GM18951 (cell line): Measurements from ENCODE around the gene APAF1.

ENCODE experiments used
- POLR2A ChIP-seq: IDR thresholded peaks from 4 replicates; pipeline ENCODE4 v1.6.1; 2011; ENCODE audit warnings: mild to moderate bottlenecking; ENCODE audit not compliant: insufficient read length, insufficient read depth; ENCODE audit errors: extremely low read depth
- in situ Hi-C: fragments of 300-500 bp; cut with MboI; formaldehyde crosslinking; loops from one replicate; pipeline ENCODE4 v1.12.0; 2022; ENCODE audit warnings: low sequenced_read_pairs, mixed read lengths, inconsistent platforms; ENCODE audit not compliant: unreplicated experiment

Gene APAF1

GRCh38 chr12:98645572-98646067 is 530 bp downstream of the APAF1 start:
- in situ Hi-C loops = no loop called here
- no peak for TF ChIP-seq POLR2A

GRCh38 chr12:98646294-98647090 is 1.4 kb downstream of the APAF1 start:
- in situ Hi-C loops = no loop called here
- TF ChIP-seq POLR2A = no peak

- in situ Hi-C loops = loop anchor here (10.0 kb wide), 1 partner anchor 87 kb away; no protein-coding TSS in a partner anchor
- TF ChIP-seq POLR2A = no peak
These were observed 6.2 kb downstream of the APAF1 start for GRCh38 chr12:98651328-98651727.

DNA sequence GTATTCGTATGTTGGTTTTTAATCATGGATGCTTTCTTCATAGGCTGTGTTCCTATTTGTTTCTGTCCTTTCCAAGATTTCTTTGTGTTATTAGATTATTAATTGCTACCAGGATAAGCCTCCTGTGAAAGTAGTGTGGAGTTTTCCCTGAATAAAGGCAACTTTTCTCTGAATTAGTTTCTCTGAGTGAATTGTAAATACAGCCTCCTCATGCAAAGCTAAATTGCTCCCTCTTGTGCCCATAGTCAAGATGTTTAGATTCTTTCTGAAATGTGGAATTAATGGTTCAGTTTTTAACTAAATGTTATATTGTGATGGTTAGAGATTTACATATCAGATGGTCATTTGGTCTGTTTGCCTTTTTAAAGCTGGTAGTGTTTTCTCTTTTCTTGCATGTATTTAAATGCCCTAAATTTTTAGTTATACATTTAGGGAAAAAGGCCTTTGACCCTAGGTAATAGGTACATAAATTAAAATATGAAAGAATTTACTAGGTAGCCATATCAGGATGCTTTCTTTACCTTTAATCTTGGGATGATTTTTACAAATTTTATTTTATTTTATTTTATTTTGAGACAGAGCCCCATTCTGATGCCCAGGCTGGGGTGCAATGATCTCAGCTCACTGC is 8.9 kb downstream of the APAF1 start:
- in situ Hi-C loops = loop anchor here (10.0 kb wide), 1 partner anchor 89 kb away; no protein-coding TSS in a partner anchor
- no peak for TF ChIP-seq POLR2A

DNA sequence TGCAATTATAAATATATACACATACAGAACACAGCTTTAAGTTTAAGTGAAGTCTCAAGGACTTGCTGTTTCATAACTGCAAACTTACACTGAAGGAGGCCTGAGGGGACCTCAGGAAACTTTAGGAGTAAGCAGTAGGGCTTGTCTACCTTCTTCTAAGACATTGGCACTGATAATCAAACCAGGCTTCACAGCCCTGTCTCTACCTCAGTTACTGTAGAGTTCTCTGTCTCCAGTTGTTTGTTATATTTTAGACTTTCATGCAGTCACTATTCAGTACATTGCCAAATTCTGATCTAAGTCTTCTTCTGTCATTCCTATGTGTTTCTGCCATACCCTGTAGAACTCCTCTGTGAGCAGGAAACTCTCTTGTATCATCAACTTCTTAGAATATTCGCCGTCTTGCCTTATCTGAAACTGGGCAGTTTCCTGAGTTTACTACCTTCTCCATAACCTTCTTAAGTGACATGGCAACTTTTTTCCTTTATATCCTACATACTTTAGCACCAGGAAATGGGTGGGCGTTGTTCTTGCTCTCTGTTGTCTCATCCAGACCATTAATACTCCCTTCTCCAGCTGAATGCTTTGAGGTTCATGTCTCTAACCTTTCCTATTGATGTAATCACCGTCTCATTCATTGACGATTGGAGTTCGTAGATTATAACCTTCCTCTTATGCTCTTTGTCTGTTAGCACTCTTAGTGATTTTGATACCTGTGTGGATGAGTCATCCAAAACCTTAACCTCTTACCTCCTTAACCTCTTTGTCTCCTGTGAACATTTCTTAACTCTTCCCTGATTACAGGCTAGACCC is 11.4 kb downstream of the APAF1 start:
- TF ChIP-seq POLR2A = no peak
- in situ Hi-C loops = loop anchor here (10.0 kb wide), 1 partner anchor 92 kb away; no protein-coding TSS in a partner anchor

- no peak for TF ChIP-seq POLR2A
- in situ Hi-C loops = no loop called here
These were observed 15.4 kb downstream of the APAF1 start for GRCh38 chr12:98660521-98660920.

GRCh38 chr12:98669751-98670150 is 24.7 kb downstream of the APAF1 start:
- in situ Hi-C loops = no loop called here
- no peak for TF ChIP-seq POLR2A

- TF ChIP-seq POLR2A = no peak
- in situ Hi-C loops = no loop called here
These were observed 26.4 kb downstream of the APAF1 start for GRCh38 chr12:98671459-98671858.

DNA sequence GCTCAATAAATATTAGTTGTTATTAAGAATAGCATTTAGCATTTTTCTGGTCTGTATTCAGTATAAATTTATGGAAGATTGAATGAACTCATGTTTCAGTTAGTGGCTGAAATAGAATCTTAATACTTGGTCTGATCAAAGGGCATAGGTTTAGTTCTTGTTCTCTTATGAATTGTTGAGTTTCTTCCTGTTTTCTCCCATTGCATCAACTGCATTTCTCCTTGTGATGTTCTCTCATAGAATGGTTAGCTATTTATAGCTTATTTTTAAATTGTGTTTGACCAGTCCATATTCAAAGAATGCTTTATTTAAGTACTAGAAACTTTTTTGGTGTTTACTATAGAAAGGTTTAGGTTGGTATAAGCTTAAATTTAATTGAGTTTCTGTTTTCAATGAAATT is 29.8 kb downstream of the APAF1 start:
- no peak for TF ChIP-seq POLR2A
- in situ Hi-C loops = no loop called here

- TF ChIP-seq POLR2A = no peak
- in situ Hi-C loops = no loop called here
These were observed 33.3 kb downstream of the APAF1 start for GRCh38 chr12:98678236-98678945.

GRCh38 chr12:98678946-98679610 is 34.0 kb downstream of the APAF1 start:
- TF ChIP-seq POLR2A = no peak
- in situ Hi-C loops = no loop called here

DNA sequence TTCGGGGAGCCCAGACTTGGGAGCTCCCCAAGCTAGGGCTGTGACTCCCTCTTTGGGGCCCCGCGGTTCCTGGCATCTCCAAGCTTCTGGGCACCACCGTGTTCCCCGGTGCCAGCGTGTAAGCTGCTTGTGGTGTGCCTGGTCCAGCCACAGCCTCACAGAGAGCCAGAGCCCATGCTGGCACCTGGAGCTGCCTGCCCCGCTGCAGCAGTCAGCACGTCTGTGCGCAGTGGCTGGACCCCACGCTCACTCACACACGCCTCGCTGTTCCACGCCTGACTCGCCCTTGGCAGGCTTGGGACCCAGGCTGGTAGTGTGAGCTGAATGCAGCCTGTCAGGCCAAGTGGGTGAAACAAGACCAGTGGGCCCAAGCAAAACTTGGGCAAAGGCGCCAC is 34.5 kb downstream of the APAF1 start:
- no peak for TF ChIP-seq POLR2A
- in situ Hi-C loops = no loop called here
